Nephron (organoid): ENCODE measurements around the gene LINC00305.

Experiments
- H3K27ac Mint-ChIP-seq, 3 experiments: 2 replicates each; pipeline ENCODE4 v1.8.0; 2020; ENCODE audit warnings: mixed read lengths in 3 of 3, mild to moderate bottlenecking in 2 of 3, moderate library complexity in 1 of 3
- H3K27me3 Mint-ChIP-seq: 2 replicates; pipeline ENCODE4 v1.8.0; 2021; ENCODE audit warnings: low read depth, mild to moderate bottlenecking, moderate library complexity, mixed read lengths
- H3K36me3 Mint-ChIP-seq: 2 replicates; pipeline ENCODE4 v1.8.0; 2020; ENCODE audit warnings: low read depth, mixed read lengths
- H3K4me1 Mint-ChIP-seq: 2 replicates; pipeline ENCODE4 v1.8.0; 2020; ENCODE audit warnings: mixed read lengths
- H3K4me3 Mint-ChIP-seq, 3 experiments: 2 replicates each; pipeline ENCODE4 v1.8.0; 2020; ENCODE audit warnings: mild to moderate bottlenecking in 3 of 3, mixed read lengths in 3 of 3, moderate library complexity in 2 of 3
- H3K9me3 Mint-ChIP-seq: 2 replicates; pipeline ENCODE4 v1.8.0; 2020; ENCODE audit warnings: mixed read lengths
- TF ChIP-seq, protein P1 (sequence below), 3 experiments: fragments of 200-600 bp; sonication (generic); IDR thresholded peaks; one replicate each; pipeline ENCODE4 v1.5.0; 2021; ENCODE audit warnings: antibody characterized with exemption in 3 of 3; ENCODE audit not compliant: unreplicated experiment in 3 of 3

LINC00305 gene

GRCh38 chr18:64164883-64165282 is 16.0 kb upstream of the LINC00305 start:
- Mint-ChIP-seq H3K9me3 (no peaks in the 10 kb centered on the region), H3K4me3 (no peak overlapping the region), H3K36me3 (no peaks in the 10 kb centered on the region), H3K27ac (no peak overlapping the region), H3K27me3 (no peaks in the 10 kb centered on the region), H3K4me1 (no peaks in the 10 kb centered on the region)
- TF ChIP-seq, protein P1, sequence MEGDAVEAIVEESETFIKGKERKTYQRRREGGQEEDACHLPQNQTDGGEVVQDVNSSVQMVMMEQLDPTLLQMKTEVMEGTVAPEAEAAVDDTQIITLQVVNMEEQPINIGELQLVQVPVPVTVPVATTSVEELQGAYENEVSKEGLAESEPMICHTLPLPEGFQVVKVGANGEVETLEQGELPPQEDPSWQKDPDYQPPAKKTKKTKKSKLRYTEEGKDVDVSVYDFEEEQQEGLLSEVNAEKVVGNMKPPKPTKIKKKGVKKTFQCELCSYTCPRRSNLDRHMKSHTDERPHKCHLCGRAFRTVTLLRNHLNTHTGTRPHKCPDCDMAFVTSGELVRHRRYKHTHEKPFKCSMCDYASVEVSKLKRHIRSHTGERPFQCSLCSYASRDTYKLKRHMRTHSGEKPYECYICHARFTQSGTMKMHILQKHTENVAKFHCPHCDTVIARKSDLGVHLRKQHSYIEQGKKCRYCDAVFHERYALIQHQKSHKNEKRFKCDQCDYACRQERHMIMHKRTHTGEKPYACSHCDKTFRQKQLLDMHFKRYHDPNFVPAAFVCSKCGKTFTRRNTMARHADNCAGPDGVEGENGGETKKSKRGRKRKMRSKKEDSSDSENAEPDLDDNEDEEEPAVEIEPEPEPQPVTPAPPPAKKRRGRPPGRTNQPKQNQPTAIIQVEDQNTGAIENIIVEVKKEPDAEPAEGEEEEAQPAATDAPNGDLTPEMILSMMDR (IDR thresholded peaks at IDR 0.05; ENCODE audit: unreplicated experiment in 3 of 3), result no peak

- no peaks in the 10 kb centered on the region for H3K4me1 Mint-ChIP-seq
- H3K27me3 Mint-ChIP-seq, result no peaks in the 10 kb centered on the region
- no peak overlapping the region for H3K4me3 Mint-ChIP-seq
- H3K9me3 Mint-ChIP-seq, result no peaks in the 10 kb centered on the region
- H3K36me3 Mint-ChIP-seq, result no peaks in the 10 kb centered on the region
- H3K27ac Mint-ChIP-seq, result no peak overlapping the region
- TF ChIP-seq, protein P1 (IDR thresholded peaks at IDR 0.05; ENCODE audit: unreplicated experiment in 3 of 3), result no peak
Observed at GRCh38 chr18:64149916-64150438, 1.1 kb upstream of the LINC00305 start.

DNA sequence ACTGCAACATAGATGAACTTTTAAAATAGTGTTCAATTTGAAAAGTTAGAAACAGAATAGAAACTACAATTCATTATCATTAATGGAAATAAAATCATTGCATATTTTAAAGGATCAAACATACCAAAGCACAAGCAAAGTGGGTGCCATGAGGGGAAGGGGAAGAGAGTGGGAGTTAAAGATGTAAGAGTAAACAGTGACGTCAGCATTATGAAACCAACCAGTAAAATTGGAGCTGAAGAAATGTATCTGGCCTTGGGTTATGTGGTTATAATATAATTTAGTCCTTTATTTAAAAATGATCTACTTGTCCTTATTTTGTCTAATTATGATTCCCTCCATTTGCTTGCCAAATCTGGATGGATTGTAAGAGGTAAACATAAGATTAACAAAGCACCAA is 6.0 kb downstream of the LINC00305 start:
- H3K27ac Mint-ChIP-seq, result no peak overlapping the region
- no peaks in the 10 kb centered on the region for H3K36me3 Mint-ChIP-seq
- no peaks in the 10 kb centered on the region for H3K27me3 Mint-ChIP-seq
- H3K4me1 Mint-ChIP-seq, result peaks cover 4% of the 10 kb centered on the region
- H3K4me3 Mint-ChIP-seq, result no peak overlapping the region
- no peaks in the 10 kb centered on the region for H3K9me3 Mint-ChIP-seq
- TF ChIP-seq, protein P1 (IDR thresholded peaks at IDR 0.05; ENCODE audit: unreplicated experiment in 3 of 3), result no peak

DNA sequence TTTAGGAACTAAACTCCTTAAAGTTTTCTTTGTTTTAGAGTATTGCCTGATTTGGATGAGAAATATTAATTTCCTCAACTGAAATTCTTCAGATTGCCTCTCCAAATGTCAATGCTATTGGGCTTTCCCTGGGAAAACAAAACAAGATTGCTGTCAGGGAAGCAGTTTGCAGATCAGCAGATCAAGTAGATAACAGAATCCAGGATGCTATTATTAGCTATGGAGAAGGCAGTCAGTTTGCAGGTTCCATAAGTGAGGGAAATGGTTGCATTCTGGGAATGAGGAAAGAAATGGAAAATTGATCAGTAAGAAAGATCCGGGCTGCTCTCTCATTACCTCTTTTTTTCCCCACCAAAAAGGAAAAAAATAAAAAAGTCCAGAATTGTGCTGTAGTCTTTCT is 11.0 kb downstream of the LINC00305 start:
- H3K9me3 Mint-ChIP-seq, result no peaks in the 10 kb centered on the region
- peak overlapping the region in 1 of 3 experiments; percentile 24 for H3K27ac Mint-ChIP-seq
- H3K4me1 Mint-ChIP-seq, result peaks cover 9% of the 10 kb centered on the region
- H3K4me3 Mint-ChIP-seq, result no peak overlapping the region
- TF ChIP-seq, protein P1 (IDR thresholded peaks at IDR 0.05; ENCODE audit: unreplicated experiment in 3 of 3), result no peak
- peaks cover 4% of the 10 kb centered on the region for H3K27me3 Mint-ChIP-seq
- H3K36me3 Mint-ChIP-seq, result no peaks in the 10 kb centered on the region

DNA sequence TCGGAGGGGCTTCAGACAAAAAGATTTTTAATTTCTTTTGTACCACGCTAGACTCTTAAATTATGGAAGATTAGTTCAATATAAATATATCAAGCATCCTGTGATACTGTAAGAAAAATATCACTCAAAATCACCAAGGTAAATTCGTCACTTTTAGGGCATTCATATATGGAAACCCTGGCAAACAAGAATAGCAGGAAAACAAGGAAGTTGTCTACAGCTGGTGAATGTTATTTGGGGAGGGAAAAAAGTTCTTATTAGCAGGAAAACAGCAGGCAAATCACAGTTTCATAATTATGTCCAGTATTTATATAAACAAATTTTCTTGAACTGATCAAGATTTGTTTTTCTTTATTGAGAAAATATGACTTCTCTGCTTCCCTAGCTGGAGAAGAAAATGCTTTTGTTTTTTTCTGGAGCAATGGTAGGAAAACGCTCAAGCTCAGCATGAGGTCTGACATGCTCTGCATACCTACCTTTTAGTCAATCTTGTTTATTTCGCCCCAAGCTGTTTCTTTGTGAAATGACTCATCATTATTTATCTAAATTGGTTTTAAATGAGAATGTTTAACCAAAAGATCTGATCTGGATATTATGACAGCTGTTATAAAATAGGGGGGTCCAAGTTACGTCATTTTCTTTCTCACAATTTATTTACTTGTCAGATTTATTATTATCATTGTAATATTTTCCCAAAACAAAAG is 14.7 kb downstream of the LINC00305 start:
- TF ChIP-seq, protein P1 (IDR thresholded peaks at IDR 0.05; ENCODE audit: unreplicated experiment in 3 of 3), result no peak
- Mint-ChIP-seq H3K4me1 (peaks cover 9% of the 10 kb centered on the region), H3K36me3 (no peaks in the 10 kb centered on the region), H3K27me3 (peaks cover 4% of the 10 kb centered on the region), H3K4me3 (no peak overlapping the region), H3K27ac (no peak overlapping the region), H3K9me3 (no peaks in the 10 kb centered on the region)

GRCh38 chr18:64132871-64133270 is 16.0 kb downstream of the LINC00305 start:
- H3K27ac Mint-ChIP-seq, result no peak overlapping the region
- peaks cover 4% of the 10 kb centered on the region for H3K27me3 Mint-ChIP-seq
- peaks cover 4% of the 10 kb centered on the region for H3K4me1 Mint-ChIP-seq
- no peaks in the 10 kb centered on the region for H3K36me3 Mint-ChIP-seq
- H3K4me3 Mint-ChIP-seq, result no peak overlapping the region
- no peaks in the 10 kb centered on the region for H3K9me3 Mint-ChIP-seq
- TF ChIP-seq, protein P1 (IDR thresholded peaks at IDR 0.05; ENCODE audit: unreplicated experiment in 3 of 3), result no peak
